H1 (cell line): ENCODE results near the gene RNF151. TPM values are rescaled to one million over a fixed set of nuclear protein-coding genes. Genes with fewer than 3 reads are reported as not detected.

Experiments used
- POLR2A ChIP-seq, 2 experiments: IDR thresholded peaks; 1 replicate in 1 of 2; 2 replicates in 1 of 2; pipeline ENCODE4 v1.6.1; 2011; ENCODE audit warnings: low read depth in 2 of 2, low read length in 2 of 2, mild to moderate bottlenecking in 2 of 2; ENCODE audit errors: control extremely low read depth in 1 of 2
- RFX5 ChIP-seq: IDR thresholded peaks from 2 replicates; pipeline ENCODE4 v1.6.1; 2011; ENCODE audit warnings: low read depth, low read length, improper control_type of control experiment, borderline replicate concordance
- polyA plus RNA-seq, 7 experiments: library from polyadenylated mRNA; depleted of rRNA in 3 of 7; stranded (reverse) in 5 of 7; unstranded in 2 of 7; fragments of >200 nt in 5 of 7; fragments of 200-250 nt in 2 of 7; gene quantifications; 1 replicate in 5 of 7; 2 replicates in 1 of 7; 4 replicates in 1 of 7; pipeline versions ENCODE4 v1.2.1 to v1.2.3, GENCODE V29; 2011 to 2013; ENCODE audit warnings: missing spikeins in 2 of 7, mixed read lengths in 2 of 7
- total RNA-seq: library from RNA; stranded (reverse); fragmentation: NEBNext Ultra II Directional; extraction: Animal tissue kit (Norgen Biotek cat#: 25700); gene quantifications from 2 replicates; pipeline ENCODE4 v1.2.1, GENCODE V29; 2021

The RNF151 gene
- total and polyA plus RNA-seq, 2 of the 8 experiments (the other 6 are each of a cell fraction or from before 2014, with no cell fraction given) = not detected

GRCh38 chr16:1980030-1980769 is 13.5 kb downstream of the RNF151 start (continued):
- TF ChIP-seq RFX5 (no peak), POLR2A (IDR thresholded peaks at IDR 0.05; ENCODE audit: control extremely low read depth in 1 of 2, low read depth in 2 of 2, low read length in 2 of 2) (0 out of 3 replicates have a peak, but pooled peaks of 1 of the 2 experiments have one; percentile 54)
